ENCODE data around the gene NNMT.

DNA sequence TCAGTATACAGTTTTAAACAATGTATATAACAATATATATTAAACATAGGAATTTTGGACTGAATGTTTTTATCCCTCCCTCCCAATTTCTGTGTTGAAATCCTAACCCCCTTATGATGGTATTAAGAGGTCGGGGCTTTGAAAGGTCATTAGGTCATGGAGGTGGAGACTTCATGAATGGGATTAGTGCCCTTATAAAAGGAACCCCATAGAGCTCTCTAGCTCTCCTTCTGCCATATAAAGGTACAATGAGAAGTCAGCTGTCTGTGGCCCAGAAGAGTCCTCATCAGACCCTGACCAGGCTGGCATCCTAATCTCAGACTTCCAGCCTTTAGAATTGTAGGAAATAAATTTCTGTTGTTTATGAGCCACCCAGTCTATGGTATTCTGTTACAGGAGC lies 6.5 kb downstream of the NNMT start:
- TF ChIP-seq, protein P1, sequence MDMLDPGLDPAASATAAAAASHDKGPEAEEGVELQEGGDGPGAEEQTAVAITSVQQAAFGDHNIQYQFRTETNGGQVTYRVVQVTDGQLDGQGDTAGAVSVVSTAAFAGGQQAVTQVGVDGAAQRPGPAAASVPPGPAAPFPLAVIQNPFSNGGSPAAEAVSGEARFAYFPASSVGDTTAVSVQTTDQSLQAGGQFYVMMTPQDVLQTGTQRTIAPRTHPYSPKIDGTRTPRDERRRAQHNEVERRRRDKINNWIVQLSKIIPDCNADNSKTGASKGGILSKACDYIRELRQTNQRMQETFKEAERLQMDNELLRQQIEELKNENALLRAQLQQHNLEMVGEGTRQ (CRISPR knock-in tag; IDR thresholded peaks at IDR 0.05) = no peak
- TF ChIP-seq ZNF507 (tag; conservative IDR thresholded peaks at IDR 0.05) (no peak), ZC3H11A (IDR thresholded peaks at IDR 0.05; ENCODE audit: low read depth, low read length) (no peak), SNRNP70 (optimal IDR thresholded peaks at IDR 0.05; ENCODE audit: low read depth, low read length) (no peak)
- TF ChIP-seq, protein P2, sequence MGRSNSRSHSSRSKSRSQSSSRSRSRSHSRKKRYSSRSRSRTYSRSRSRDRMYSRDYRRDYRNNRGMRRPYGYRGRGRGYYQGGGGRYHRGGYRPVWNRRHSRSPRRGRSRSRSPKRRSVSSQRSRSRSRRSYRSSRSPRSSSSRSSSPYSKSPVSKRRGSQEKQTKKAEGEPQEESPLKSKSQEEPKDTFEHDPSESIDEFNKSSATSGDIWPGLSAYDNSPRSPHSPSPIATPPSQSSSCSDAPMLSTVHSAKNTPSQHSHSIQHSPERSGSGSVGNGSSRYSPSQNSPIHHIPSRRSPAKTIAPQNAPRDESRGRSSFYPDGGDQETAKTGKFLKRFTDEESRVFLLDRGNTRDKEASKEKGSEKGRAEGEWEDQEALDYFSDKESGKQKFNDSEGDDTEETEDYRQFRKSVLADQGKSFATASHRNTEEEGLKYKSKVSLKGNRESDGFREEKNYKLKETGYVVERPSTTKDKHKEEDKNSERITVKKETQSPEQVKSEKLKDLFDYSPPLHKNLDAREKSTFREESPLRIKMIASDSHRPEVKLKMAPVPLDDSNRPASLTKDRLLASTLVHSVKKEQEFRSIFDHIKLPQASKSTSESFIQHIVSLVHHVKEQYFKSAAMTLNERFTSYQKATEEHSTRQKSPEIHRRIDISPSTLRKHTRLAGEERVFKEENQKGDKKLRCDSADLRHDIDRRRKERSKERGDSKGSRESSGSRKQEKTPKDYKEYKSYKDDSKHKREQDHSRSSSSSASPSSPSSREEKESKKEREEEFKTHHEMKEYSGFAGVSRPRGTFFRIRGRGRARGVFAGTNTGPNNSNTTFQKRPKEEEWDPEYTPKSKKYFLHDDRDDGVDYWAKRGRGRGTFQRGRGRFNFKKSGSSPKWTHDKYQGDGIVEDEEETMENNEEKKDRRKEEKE (IDR thresholded peaks at IDR 0.05; ENCODE audit: borderline replicate concordance in 1 of 2, control insufficient read depth in 1 of 2, low read depth in 2 of 2, low read length in 1 of 2) = no peak

Data from K562 (cell line).